Measurements from ENCODE around the gene RBFOX2.

GRCh38 chr22:35928285-35928798 is 100.3 kb downstream of the RBFOX2 start:
- no peak for TF ChIP-seq CHD2 (IDR thresholded peaks at IDR 0.05; ENCODE audit: low read length)
- TF ChIP-seq CTCF (IDR thresholded peaks at IDR 0.05; ENCODE audit: control extremely low read depth in 1 of 3, insufficient read depth in 1 of 3, low read depth in 1 of 3, low read length in 3 of 3) = no peak
- no peak for TF ChIP-seq POLR2A (IDR thresholded peaks at IDR 0.05; ENCODE audit: control extremely low read depth in 1 of 2, low read depth in 2 of 2, low read length in 2 of 2)
- no peak for TF ChIP-seq POLR2AphosphoS5 (IDR thresholded peaks at IDR 0.05; ENCODE audit: low read depth, low read length)
- no peak for TF ChIP-seq MAFK (IDR thresholded peaks at IDR 0.05; ENCODE audit: low read depth, low read length)
- TF ChIP-seq PHF8 (conservative IDR thresholded peaks at IDR 0.05; ENCODE audit: low read depth, low read length) = no peak
- TF ChIP-seq, protein P1, sequence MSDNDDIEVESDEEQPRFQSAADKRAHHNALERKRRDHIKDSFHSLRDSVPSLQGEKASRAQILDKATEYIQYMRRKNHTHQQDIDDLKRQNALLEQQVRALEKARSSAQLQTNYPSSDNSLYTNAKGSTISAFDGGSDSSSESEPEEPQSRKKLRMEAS (IDR thresholded peaks at IDR 0.05) = no peak
- no peak for TF ChIP-seq EGR1 (IDR thresholded peaks at IDR 0.05; ENCODE audit: borderline replicate concordance, low read depth, low read length)

Measured in H1 (cell line).